Left lobe of liver (tissue), 2 donors: ENCODE data around the gene ULBP3. TPM values are rescaled to one million over a fixed set of nuclear protein-coding genes. Genes with fewer than 3 reads are reported as not detected.
A peak's percentile ranks its signal among the peaks of the same experiment; 100 is the strongest.
"Not testable (repeated sequence)": the region's sequence is repeated elsewhere in the genome, so short reads cannot be mapped to it uniquely, and the experiment has no call there.

Experiments used
- ATAC-seq: fragments of 200-7000 bp; cut with Tn5 transposase; one replicate; pipeline ENCODE4 v1.9.1; 2020; ENCODE audit warnings: mild to moderate bottlenecking, moderate library complexity
- DNase-seq: peaks from one replicate; pipeline ENCODE4 v3.0.0-alpha.2; 2020; ENCODE audit warnings: low spot score
- total RNA-seq: library from RNA; stranded (reverse); gene quantifications from one replicate; pipeline ENCODE4 v1.2.1, GENCODE V29; 2021
- donor health status: DM: no; HTN: no; CAD: no; lungs with moderate emphysema.
- donor health status: DM: no; HTN: yes; CAD: no.

Gene ULBP3
- total RNA-seq, 1 donor from 2014 or later = 0.35 TPM

DNA sequence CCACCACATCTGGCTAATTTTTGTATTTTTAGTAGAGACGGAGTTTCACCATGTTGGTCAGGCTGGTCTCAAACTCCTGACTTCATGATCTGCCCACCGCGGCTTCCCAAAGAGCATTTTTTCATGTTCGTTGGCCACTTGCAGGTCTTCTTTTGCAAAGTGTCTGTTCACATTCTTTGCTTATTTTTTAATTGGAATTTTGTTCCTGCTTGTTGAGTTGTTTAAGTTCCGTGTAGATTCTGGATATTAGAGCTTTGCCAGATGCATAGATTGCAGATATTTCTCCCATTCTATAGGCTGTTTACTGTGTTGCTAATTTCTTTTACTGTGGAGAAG, 51.8 kb downstream of the ULBP3 start:
- not testable (repeated sequence) for ATAC-seq, DNase-seq

DNA sequence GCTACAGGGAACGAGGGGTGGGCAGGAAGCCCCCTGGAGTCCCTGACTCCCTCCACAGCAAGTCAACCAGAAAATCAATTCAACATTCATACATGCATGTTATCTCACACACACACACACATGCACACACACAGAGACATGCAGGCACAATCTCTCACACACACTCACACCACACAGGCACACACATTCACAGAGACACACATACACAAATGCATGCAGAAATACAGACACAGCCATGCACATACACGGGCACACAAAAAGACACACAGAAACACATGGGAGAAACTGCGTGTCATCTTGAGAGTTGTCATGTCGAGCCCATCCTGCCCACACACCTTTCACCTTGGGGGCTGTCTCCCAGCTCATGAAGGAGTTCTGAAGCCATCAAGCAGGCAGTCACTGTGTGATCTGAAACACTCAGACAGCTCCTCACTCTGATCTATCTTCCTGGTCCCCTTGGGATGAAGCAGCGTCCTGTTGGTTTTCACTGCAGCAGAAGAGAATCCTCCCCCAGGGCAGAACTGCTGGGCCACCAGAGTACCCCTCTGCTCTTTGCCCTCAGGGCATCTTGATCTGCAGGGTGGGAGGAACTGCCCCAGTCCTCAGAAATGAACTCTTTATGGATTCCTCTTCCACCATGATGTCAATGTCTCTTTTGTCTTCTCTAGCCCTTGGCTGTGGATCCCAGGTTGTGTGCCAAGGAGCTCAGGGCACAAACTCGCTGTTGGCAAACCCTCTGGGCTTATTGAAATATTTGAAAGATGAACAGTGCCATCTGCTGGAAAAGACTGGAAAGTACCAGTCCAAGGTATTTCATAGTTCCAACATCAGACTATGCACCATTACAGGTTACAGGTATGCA, 52.4 kb downstream of the ULBP3 start:
- peak; percentile 98 for ATAC-seq
- peak; percentile 71 for DNase-seq

DNA sequence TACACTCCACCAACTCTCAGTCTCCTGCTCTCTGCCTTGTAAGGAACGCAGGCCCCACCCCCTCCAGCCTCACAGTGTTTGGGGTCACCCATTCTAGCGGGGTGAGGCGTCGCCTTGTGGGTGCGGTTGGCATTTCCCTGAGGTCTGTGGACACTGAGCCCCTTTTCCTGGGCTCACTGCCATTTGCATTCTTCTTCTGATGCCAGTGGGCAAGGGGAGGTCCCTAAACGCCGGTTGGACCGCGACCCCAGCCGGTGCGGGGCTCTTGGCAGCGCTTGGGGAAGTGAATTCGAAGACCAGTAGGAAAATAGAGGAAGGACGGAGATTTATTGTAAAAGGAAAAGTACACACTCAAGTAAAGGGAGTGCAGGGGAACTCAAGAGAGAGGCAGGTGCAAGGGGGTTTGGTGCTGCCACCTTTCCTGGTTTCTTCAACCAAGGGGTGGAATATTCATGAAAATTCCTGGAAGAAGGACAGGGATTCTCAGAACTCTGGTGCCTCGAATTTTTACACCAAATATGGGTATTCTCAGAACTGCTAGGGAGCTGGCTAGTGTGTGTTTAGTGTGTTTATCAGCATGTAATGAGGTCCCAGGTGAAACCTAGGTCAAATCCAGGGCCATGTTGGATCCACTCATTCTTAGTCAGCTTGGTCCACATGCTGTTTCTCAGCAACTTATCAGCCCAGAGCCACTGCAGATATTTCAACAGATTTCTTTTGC, 53.5 kb downstream of the ULBP3 start:
- not testable (repeated sequence) for ATAC-seq
- DNase-seq = peak; percentile 40

DNA sequence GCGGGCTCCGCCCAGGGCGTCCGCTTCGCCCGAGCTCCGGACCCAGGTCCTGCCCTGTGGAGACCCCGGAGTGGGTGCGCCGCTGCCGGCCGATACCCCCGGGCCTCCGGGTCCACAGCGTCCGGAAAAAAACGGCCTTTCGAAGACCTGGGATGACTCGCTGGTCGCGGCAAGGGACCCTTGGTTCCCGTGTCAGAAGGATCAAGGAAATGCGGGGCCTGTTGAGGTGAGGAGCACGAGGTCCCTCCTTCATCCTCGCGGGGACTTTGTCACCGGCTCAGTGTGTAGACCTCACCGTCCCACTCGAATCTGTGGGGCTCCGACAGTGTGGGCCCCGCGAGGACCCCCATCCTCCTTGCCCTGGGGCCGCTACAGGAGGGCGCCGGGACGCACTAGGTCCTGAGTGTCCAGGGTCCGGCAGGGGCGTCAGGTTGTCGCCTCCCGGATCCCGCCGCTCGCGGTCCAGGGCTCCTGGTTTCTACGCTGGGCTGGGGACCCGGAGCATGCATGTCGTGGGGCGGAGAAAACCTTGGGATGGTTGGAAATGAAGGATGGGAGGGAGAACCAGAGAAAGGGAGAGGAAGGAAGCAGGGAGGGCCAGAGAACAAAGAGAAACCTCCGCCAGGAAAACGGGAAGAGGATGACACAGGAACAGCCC, 54.2 kb downstream of the ULBP3 start:
- not testable (repeated sequence) for ATAC-seq
- DNase-seq = peak; percentile 35

DNA sequence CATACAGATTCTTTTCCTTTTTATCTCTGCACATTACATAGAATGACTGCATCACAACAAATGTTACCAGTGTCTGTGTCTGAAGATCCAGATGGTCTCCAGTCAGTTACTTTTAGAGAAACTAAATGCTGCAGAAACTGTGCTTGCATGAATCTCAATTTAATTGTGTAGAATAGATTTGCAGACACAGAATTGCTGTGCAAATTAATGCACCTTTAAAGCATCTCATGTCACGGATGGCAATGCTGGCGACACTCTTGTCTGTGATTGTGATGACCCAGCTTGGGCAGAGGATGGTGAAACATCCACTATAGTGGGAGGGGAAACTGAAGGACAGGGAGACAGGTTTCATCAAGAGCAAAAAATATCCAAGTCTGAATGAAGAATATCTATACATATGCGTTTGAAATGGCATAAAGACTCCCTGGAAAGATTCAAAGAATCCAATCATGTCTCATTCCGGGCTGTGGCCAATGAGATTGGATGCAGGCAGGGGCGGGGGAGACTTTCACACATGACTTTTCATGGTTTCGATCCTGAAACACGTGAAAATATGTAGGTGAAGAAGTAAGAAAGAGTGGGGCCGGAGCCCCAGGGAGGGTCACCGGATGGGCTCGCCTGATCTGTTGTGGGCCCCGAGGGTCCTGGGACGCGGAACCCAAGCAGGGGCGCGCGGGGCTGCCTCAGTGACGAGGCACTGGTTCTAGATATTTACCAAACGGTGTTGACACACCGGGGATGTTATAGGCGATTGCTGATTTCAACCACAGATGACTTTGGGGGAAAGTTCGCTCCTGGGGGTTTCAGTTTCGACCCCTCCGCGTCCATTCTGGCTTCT, 54.9 kb downstream of the ULBP3 start:
- not testable (repeated sequence) for ATAC-seq
- DNase-seq = peak; percentile 7

DNA sequence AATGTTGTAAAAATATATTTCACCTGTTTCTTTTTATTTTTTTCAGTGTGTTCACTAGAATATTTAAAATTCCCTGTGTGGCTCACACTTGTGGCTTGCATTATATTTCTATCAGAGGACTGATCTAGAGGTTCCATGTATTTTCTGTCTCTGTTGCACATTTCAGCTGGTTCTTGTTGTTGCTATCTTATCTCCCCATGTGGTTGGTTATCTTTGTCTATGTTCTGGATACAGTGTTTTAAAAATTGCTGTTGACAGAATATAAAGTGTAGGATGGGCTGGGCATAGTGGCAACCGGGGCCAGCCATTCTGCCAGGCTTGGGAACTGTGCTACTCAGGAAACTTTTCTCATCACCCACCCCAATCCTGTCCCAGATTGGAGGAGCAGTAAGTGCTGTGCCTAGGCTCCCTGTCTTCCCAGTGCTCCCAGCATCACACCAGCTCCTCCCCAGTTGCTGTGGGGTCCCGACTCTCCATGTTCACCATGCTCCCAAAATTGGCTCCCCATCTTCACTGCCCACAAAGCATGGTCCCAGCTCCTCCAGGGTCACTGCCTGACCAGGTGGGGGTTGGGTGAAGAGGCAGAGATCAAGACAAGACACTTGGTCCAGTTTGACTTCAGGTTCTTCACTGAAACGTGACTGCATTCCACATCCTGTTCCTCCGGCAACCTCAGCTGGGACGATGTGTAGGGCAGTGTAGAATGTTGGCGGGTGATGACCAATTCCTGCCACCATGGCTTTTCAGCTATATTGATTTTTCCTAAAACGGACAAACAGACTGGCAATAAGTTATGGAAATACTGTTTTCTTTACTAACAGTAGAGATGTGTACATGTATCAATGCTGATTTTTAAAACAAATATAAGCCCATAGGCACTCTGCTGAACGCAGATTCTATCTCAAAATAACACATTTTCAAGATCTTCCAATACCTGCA, 55.8 kb downstream of the ULBP3 start:
- DNase-seq = peak; percentile 28
- ATAC-seq = not testable (repeated sequence)

Other genes starting within 250 kb of the ULBP3 start
- gene LRP11, start 204.8 kb downstream of the ULBP3 start, total RNA-seq = 11.1 TPM
- not detected for gene RAET1E, start 171.0 kb downstream of the ULBP3 start, total RNA-seq
- not detected for gene RAET1G, start 146.0 kb downstream of the ULBP3 start, total RNA-seq
- gene ULBP2, start 127.1 kb downstream of the ULBP3 start, total RNA-seq = 0.18 TPM
- 0.08 TPM for gene ULBP1, start 105.2 kb downstream of the ULBP3 start, total RNA-seq
- not detected for gene RAET1L, start 43.6 kb downstream of the ULBP3 start, total RNA-seq
- 0.08 TPM for gene PPP1R14C, start 73.9 kb upstream of the ULBP3 start, total RNA-seq